Heart left ventricle (tissue), 16 donors: ENCODE data around the gene SPC24. TPM values are rescaled to one million over a fixed set of nuclear protein-coding genes. Genes with fewer than 3 reads are reported as not detected.
"Not testable (repeated sequence)": the region's sequence is repeated elsewhere in the genome, so short reads cannot be mapped to it uniquely, and the experiment has no call there.

ENCODE experiments used
- ATAC-seq, 4 donors: fragments of 200-7000 bp; cut with Tn5 transposase; one replicate each; pipeline ENCODE4 v1.9.1; 2020 to 2022; ENCODE audit warnings: moderate library complexity in 4 of 4, mild to moderate bottlenecking in 3 of 4, moderate number of reproducible peaks in 1 of 4
- DNase-seq, 5 donors: peaks; one replicate each; pipeline ENCODE4 v3.0.0-alpha.2; 2020
- H3K27ac ChIP-seq, 12 donors: fragments of 200-600 bp; sonication (generic) in 4 of 12; one replicate each; pipeline versions ENCODE4 v1.5.0 to v1.8.0; 2016 to 2022; ENCODE audit warnings: mild to moderate bottlenecking in 2 of 12
- H3K27me3 ChIP-seq, 9 donors: fragments of 200-600 bp; sonication (generic) in 2 of 9; one replicate each; pipeline versions ENCODE4 v1.5.1 to v1.8.0; 2016 to 2022; ENCODE audit warnings: mild to moderate bottlenecking in 3 of 9
- H3K36me3 ChIP-seq, 9 donors: fragments of 200-600 bp; sonication (generic) in 2 of 9; one replicate each; pipeline versions ENCODE4 v1.5.0 to v1.8.0; 2018 to 2022; ENCODE audit warnings: mild to moderate bottlenecking in 2 of 9
- H3K4me1 ChIP-seq, 12 donors: fragments of 200-600 bp; sonication (generic) in 4 of 12; one replicate each; pipeline versions ENCODE4 v1.5.0 to v1.8.0; 2016 to 2022; ENCODE audit warnings: mild to moderate bottlenecking in 3 of 12
- H3K4me3 ChIP-seq, 12 donors: fragments of 200-600 bp; sonication (generic) in 4 of 12; one replicate each; pipeline versions ENCODE4 v1.5.0 to v1.8.0; 2017 to 2022; ENCODE audit warnings: mild to moderate bottlenecking in 9 of 12, moderate library complexity in 4 of 12
- H3K9me3 ChIP-seq, 12 donors: fragments of 200-600 bp; sonication (generic) in 4 of 12; one replicate each; pipeline versions ENCODE4 v1.5.0 to v1.8.0; 2016 to 2022; ENCODE audit warnings: mild to moderate bottlenecking in 1 of 12
- POLR2A ChIP-seq, 2 donors: fragments of 450-650 bp; IDR thresholded peaks; one replicate each; pipeline ENCODE4 v1.6.1; 2017; ENCODE audit warnings: antibody characterized with exemption in 2 of 2, mild to moderate bottlenecking in 2 of 2, moderate library complexity in 2 of 2
- WGBS, 4 donors: extraction: QIAGEN DNeasy Blood & Tissue Kit in 2 of 4; methylation state at CpG; one replicate each; pipeline versions ENCODE4 v1.1.5 to v1.1.7; 2013 to 2018; 5-methylcytosine and 5-hydroxymethylcytosine counted together
- intact Hi-C, 10 donors: fragments of 100-400 bp; cut with DNase I; formaldehyde crosslinking; loops; one replicate each; pipeline versions ENCODE4 v1.11.1 to v1.14.2; 2022
- microRNA-seq, 4 donors: library from miRNA; unstranded; fragments of <30 nt; microRNA quantifications; one replicate each; pipeline versions ENCODE4 to v1.2.0, GENCODE V29; 2017 to 2020
- polyA plus RNA-seq, 2 donors: library from polyadenylated mRNA; stranded (reverse); fragments of 200-250 nt; gene quantifications; one replicate each; pipeline ENCODE4 v1.2.3, GENCODE V29; 2013
- total RNA-seq, 9 donors: library from RNA; depleted of rRNA in 2 of 9; stranded (reverse); fragments of >200 nt in 2 of 9; fragmentation: NEBNext Ultra II Directional in 3 of 9; extraction: Animal tissue kit (Norgen Biotek cat#: 25700) in 3 of 9; gene quantifications; one replicate each; pipeline versions ENCODE4 v1.1.0 to v1.2.4, GENCODE V29; 2016 to 2023
- TF ChIP-seq, protein P1 (sequence below), 12 donors: fragments of 200-600 bp; sonication (generic) in 4 of 12; IDR thresholded peaks; one replicate each; pipeline versions ENCODE4 v1.5.0 to v1.8.0; 2018 to 2022; ENCODE audit warnings: antibody characterized with exemption in 12 of 12, mild to moderate bottlenecking in 5 of 12
- donor health status: ischemic (EF 13 %, LVEDD 7.1; RV severe dilation, severe dysfunction).
- donor health status: healthy with polysubstance abuse.
- donor health status: DM: no; HTN: yes; CAD: no.
- donor health status: DM: no; HTN: no; CAD: no.
- donor health status: ischemic (EF 25% LVEDD 6.9; RV normal size, moderate dysfunction).
- donor health status: ischemic (EF 25% LVEDD 5.7; RV mildly dilated, moderate dysfunction).
- donor health status: healthy.
- donor health status: DM: yes; HTN: yes; CAD: no.
- donor health status: ischemic (EF 35%, LVEDD 5.7; RV mildly dilated, moderate dysfunction).
- donor health status: nonischemic (EF 11% LVEDD 7.7; RV severe dilation, severe dysfunction).
- donor health status: DM: yes; HTN: yes; CAD: no.
- donor health status: PGD.
- donor health status: ischemic (EF 29% LVEDD 5.4; RV normal size, mild dysfunction).
- donor health status: nonischemic (EF 23%, LVEDD 6.1; RV moderate dilation, normal function).

SPC24 gene
- total and polyA plus RNA-seq, 11 donors, result 1.4 to 10.7 (median 4.9) TPM

DNA sequence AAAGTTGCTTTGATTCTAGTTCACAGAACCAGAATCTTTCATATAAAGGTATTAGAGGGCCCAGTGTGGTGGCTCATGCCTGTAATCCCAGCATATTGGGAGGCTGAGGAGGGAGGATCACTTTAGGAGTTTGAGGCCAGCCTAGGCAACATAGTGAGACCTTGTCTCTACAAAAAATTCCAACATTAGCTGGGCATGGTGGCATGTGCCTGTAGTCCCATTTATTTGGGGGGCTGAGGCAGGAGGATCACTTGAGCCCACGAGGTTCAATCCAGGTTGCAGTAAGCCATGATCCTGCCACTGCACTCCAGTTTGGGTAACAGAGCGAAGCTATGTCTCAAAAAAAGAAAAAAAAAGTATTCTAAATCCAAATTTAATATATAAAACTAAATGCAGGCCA is 57.3 kb downstream of the SPC24 start:
- H3K36me3 ChIP-seq, result peaks cover 0 to 48% (median 36%) of the 10 kb centered on the region in 9 donors
- intact Hi-C loops, result no loop called here

DNA sequence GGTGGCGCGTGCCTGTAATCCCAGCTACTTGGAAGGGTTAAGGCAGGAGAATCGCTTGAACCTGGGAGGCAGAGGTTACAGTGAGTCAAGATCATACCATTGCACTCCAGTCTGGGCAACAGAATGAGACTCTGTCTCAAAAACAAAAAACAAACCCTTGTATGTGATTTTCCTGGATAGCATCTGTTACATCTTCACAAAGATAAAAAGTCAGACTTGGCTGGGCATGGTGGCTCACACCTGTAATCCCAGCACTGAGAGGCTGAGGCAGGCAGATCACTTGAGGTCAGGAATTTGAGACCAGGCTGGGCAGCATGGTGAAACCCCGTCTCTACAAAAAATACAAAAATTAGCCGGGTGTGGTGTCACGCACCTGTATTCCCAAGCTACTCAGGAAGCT is 58.2 kb downstream of the SPC24 start:
- H3K36me3 ChIP-seq, result peaks cover 0 to 38% (median 27%) of the 10 kb centered on the region in 9 donors
- H3K27ac ChIP-seq, result peak overlapping the region in 5 of 12 donors; percentile 69 to 98 (median 89)
- H3K27me3 ChIP-seq, H3K9me3 ChIP-seq, DNase-seq, H3K4me3 ChIP-seq, ATAC-seq, intact Hi-C loops: not testable (repeated sequence)
- peaks cover 0 to 55% (median 34%) of the 10 kb centered on the region in 12 donors for H3K4me1 ChIP-seq
- 94 to 96% (median 95%) methylated on average over 6 of the region's 6 CpGs for WGBS, 4 donors

More for the DNA sequence above, 57.3 kb downstream of the SPC24 start:
- Histone ChIP-seq H3K9me3 (peaks cover 0 to 8% (median 0%) of the 10 kb centered on the region in 12 donors), H3K4me3 (no peak overlapping the region), H3K4me1 (peaks cover 0 to 45% (median 28%) of the 10 kb centered on the region in 12 donors), H3K27me3 (no peaks in the 10 kb centered on the region), H3K27ac (no peak overlapping the region)
- no peak for TF ChIP-seq POLR2A (IDR thresholded peaks at IDR 0.05)
- TF ChIP-seq, protein P1, sequence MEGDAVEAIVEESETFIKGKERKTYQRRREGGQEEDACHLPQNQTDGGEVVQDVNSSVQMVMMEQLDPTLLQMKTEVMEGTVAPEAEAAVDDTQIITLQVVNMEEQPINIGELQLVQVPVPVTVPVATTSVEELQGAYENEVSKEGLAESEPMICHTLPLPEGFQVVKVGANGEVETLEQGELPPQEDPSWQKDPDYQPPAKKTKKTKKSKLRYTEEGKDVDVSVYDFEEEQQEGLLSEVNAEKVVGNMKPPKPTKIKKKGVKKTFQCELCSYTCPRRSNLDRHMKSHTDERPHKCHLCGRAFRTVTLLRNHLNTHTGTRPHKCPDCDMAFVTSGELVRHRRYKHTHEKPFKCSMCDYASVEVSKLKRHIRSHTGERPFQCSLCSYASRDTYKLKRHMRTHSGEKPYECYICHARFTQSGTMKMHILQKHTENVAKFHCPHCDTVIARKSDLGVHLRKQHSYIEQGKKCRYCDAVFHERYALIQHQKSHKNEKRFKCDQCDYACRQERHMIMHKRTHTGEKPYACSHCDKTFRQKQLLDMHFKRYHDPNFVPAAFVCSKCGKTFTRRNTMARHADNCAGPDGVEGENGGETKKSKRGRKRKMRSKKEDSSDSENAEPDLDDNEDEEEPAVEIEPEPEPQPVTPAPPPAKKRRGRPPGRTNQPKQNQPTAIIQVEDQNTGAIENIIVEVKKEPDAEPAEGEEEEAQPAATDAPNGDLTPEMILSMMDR (IDR thresholded peaks at IDR 0.05), result no peak
- ATAC-seq, result no peak
- DNase-seq, result no peak
- 93 to 100% (median 100%) methylated on average over 2 of the region's 2 CpGs for WGBS, 4 donors

DNA sequence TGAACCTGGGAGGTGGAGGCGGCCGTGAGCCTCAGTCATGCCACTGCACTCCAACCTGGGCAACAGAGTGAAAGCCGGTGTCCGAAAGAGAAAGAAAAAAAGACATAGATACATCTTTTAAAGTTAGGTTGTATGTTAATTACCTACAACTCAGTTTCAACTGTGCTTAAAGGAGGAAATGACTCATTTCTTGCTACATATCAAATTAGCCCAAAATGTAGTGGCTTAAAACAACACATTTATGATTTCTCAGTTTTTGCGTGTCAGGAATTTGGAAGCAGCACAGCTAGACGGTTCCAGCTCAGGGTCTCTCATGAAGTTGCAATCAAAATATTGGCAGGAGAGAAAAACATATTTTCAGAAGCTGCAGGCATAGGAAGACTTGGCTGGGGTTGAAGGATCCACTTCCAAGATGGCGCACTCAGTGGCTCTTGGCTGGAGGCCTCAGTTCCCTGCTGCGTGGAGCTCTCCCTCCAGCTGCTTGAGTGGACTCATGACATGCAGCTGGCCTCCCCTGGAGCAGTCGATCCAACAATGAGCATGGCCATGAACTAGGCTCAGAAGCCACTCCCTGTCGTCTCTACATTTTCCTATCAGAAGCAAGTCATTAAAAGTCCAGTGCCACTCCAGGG is 59.3 kb downstream of the SPC24 start:
- TF ChIP-seq POLR2A (IDR thresholded peaks at IDR 0.05), result no peak
- TF ChIP-seq, protein P1 (IDR thresholded peaks at IDR 0.05), result no peak
- 63 to 72% (median 66%) methylated on average over 8 to 10 of the region's 10 CpGs for WGBS, 4 donors
- peaks cover 0 to 8% (median 0%) of the 10 kb centered on the region in 12 donors for H3K9me3 ChIP-seq
- peak overlapping the region in 11 of 12 donors; percentile 67 to 98 (median 73) for H3K27ac ChIP-seq
- intact Hi-C loops, result no loop called here
- ATAC-seq (peak; percentile 46 to 74 (median 70)), DNase-seq (peak; percentile 62 to 79 (median 76))
- H3K4me3 ChIP-seq, result peak overlapping the region in 1 of 12 donors; percentile 4
- H3K4me1 ChIP-seq, result peaks cover 0 to 65% (median 41%) of the 10 kb centered on the region in 12 donors
- H3K36me3 ChIP-seq, result peaks cover 0 to 28% (median 18%) of the 10 kb centered on the region in 9 donors
- no peaks in the 10 kb centered on the region for H3K27me3 ChIP-seq

Small RNAs within 50 kb of the gene (microRNA-seq; reads per million reads assigned to microRNA genes)
- 0 to 0.60 (median 0.30) reads per million in 4 donors for gene MIR6886

Other genes starting within 250 kb of the SPC24 start
- gene YIPF2, start 227.1 kb downstream of the SPC24 start, total RNA-seq, result 10 to 100 TPM; 11.5 to 27.1 (median 17.3) TPM
- gene YIPF2, start 227.1 kb downstream of the SPC24 start, polyA plus RNA-seq, result 10 to 100 TPM; 21.5 to 38.7 TPM
- gene TIMM29, start 227.0 kb downstream of the SPC24 start, total RNA-seq, result 10 to 100 TPM; 10.0 to 29.3 (median 14.5) TPM
- 10 to 100 TPM; 15.5 to 17.3 TPM for gene TIMM29, start 227.0 kb downstream of the SPC24 start, polyA plus RNA-seq
- 10 to 100 TPM; 34.1 to 70.9 (median 48.3) TPM for gene SMARCA4, start 194.8 kb downstream of the SPC24 start, total RNA-seq
- gene SMARCA4, start 194.8 kb downstream of the SPC24 start, polyA plus RNA-seq, result 10 to 100 TPM; 49.5 to 62.5 TPM
- gene LDLR, start 66.3 kb downstream of the SPC24 start, total RNA-seq, result 10 to 100 TPM in 8 of 9 donors, 1 to 10 TPM in 1; 4.3 to 30.9 (median 19.0) TPM
- gene LDLR, start 66.3 kb downstream of the SPC24 start, polyA plus RNA-seq, result 10 to 100 TPM in 1 of 2 donors, 1 to 10 TPM in 1; 4.5 to 45.9 TPM
- gene KANK2, start 41.8 kb upstream of the SPC24 start, total RNA-seq, result 1,000 to 10,000 TPM in 1 of 9 donors, 100 to 1,000 TPM in 8; 232 to 1,831 (median 296) TPM
- 100 to 1,000 TPM; 275 to 281 TPM for gene KANK2, start 41.8 kb upstream of the SPC24 start, polyA plus RNA-seq
- 1 to 10 TPM in 1 of 9 donors, not detected in 8; 6.3 TPM for gene ANGPTL8, start 83.8 kb upstream of the SPC24 start, total RNA-seq
- gene ANGPTL8, start 83.8 kb upstream of the SPC24 start, polyA plus RNA-seq, result 10 to 100 TPM in 1 of 2 donors, under 1 TPM in 1; 0.61 to 10.2 TPM
- gene DOCK6, start 106.7 kb upstream of the SPC24 start, total RNA-seq, result 10 to 100 TPM; 21.6 to 57.8 (median 39.5) TPM
- gene DOCK6, start 106.7 kb upstream of the SPC24 start, polyA plus RNA-seq, result 10 to 100 TPM; 25.6 to 36.0 TPM
- not detected for gene TSPAN16, start 140.4 kb upstream of the SPC24 start, total RNA-seq
- not detected for gene TSPAN16, start 140.4 kb upstream of the SPC24 start, polyA plus RNA-seq
- 10 to 100 TPM in 3 of 9 donors, 1 to 10 TPM in 6; 5.4 to 15.1 (median 7.4) TPM for gene RAB3D, start 183.9 kb upstream of the SPC24 start, total RNA-seq
- 1 to 10 TPM; 2.5 to 3.9 TPM for gene RAB3D, start 183.9 kb upstream of the SPC24 start, polyA plus RNA-seq
- 100 to 1,000 TPM in 3 of 9 donors, 10 to 100 TPM in 6; 68.3 to 372 (median 83.9) TPM for gene TMEM205, start 190.5 kb upstream of the SPC24 start, total RNA-seq
- 100 to 1,000 TPM; 106 to 151 TPM for gene TMEM205, start 190.5 kb upstream of the SPC24 start, polyA plus RNA-seq
- gene CCDC159, start 190.7 kb upstream of the SPC24 start, total RNA-seq, result 10 to 100 TPM; 13.6 to 26.2 (median 21.9) TPM
- gene CCDC159, start 190.7 kb upstream of the SPC24 start, polyA plus RNA-seq, result 10 to 100 TPM; 11.5 to 34.9 TPM
- gene PLPPR2, start 199.7 kb upstream of the SPC24 start, total RNA-seq, result 10 to 100 TPM in 6 of 9 donors, 1 to 10 TPM in 3; 4.5 to 24.8 (median 12.5) TPM
- 10 to 100 TPM in 1 of 2 donors, 1 to 10 TPM in 1; 8.0 to 10.5 TPM for gene PLPPR2, start 199.7 kb upstream of the SPC24 start, polyA plus RNA-seq
- gene SWSAP1, start 218.9 kb upstream of the SPC24 start, total RNA-seq, result 1 to 10 TPM in 7 of 9 donors, under 1 TPM in 2; 0.67 to 1.9 (median 1.5) TPM
- 1 to 10 TPM; 1.9 to 2.1 TPM for gene SWSAP1, start 218.9 kb upstream of the SPC24 start, polyA plus RNA-seq
- 1 to 10 TPM; 4.6 to 7.8 (median 5.7) TPM for gene EPOR, start 228.5 kb upstream of the SPC24 start, total RNA-seq
- gene EPOR, start 228.5 kb upstream of the SPC24 start, polyA plus RNA-seq, result 1 to 10 TPM; 6.1 TPM